Measurements from ENCODE around the gene COA8. TPM values are rescaled to one million over a fixed set of nuclear protein-coding genes. Genes with fewer than 3 reads are reported as not detected.

Gene COA8
- total and polyA plus RNA-seq, 10 of the 15 experiments (the other 5 are each of a cell fraction or from before 2014, with no cell fraction given), result 6.1 to 69.5 (median 25.8) TPM

- intact Hi-C loops (cut with micrococcal nuclease; ENCODE audit: unreplicated experiment), result no loop called here
Observed at GRCh38 chr14:103529383-103530365, 33.1 kb upstream of the COA8 start.

More at GRCh38 chr14:103529383-103530365, 33.1 kb upstream of the COA8 start:
- H4K20me1 ChIP-seq (ENCODE audit: control insufficient read depth, insufficient read depth), result no peaks in the 10 kb centered on the region
- H3K79me2 ChIP-seq (ENCODE audit: control insufficient read depth, insufficient read depth, low read length), result peaks cover 30% of the 10 kb centered on the region
- TSS peak; percentile 79 for BruUV-seq (replicated peaks)
- peak overlapping the region; percentile 90 for H3K9ac ChIP-seq (ENCODE audit: control insufficient read depth, insufficient read depth, low read length)
- DNase-seq (ENCODE audit: low read depth, low spot score), result no peak
- ChIA-PET CTCF (interaction anchor here (1.3 to 5.3 kb wide), 2 partner anchors 11 to 17 kb away, joined by 3 to 39 read pairs; no protein-coding TSS in a partner anchor), POLR2A (interaction anchor here (1.5 kb wide), 2 partner anchors 23 to 196 kb away, joined by 3 to 4 read pairs; partner anchors contain the start of gene EIF5), RAD21 (ENCODE audit: unreplicated experiment) (interaction anchor here (1.4 to 2.4 kb wide), 3 partner anchors 9 to 32 kb away, joined by 5 to 14 read pairs (median 5); partner anchors contain the start of gene BAG5), SMC1A (ENCODE audit: uncharacterized antibody, unreplicated experiment) (interaction anchor here (1.1 to 2.6 kb wide), 4 partner anchors 12 to 35 kb away, joined by 3 to 11 read pairs (median 4); no protein-coding TSS in a partner anchor)
- peaks cover 0 to 6% of the 10 kb centered on the region in 2 experiments; a peak in 2 of 4 replicates for H3K36me3 ChIP-seq (ENCODE audit: control insufficient read depth in 2 of 2, insufficient read depth in 2 of 2, low read length in 1 of 2)
- WGBS (ENCODE audit: insufficient coverage, insufficient replicate concordance, low lambda C conversion rate, missing lambda C conversion rate), result 43% methylated on average over 40 of the region's 42 CpGs
- no peaks in the 10 kb centered on the region for H3K27me3 ChIP-seq (replicated peaks in 1 of 2; ENCODE audit: control insufficient read depth in 2 of 2, insufficient read depth in 2 of 2, low read length in 1 of 2)
- in situ Hi-C loops (cut with MboI), result no loop called here
- peaks cover 25% of the 10 kb centered on the region for H3K4me1 ChIP-seq (ENCODE audit: control insufficient read depth, insufficient read depth, low read length)
- TF ChIP-seq HSF1 (IDR thresholded peaks at IDR 0.05; ENCODE audit: low read depth, low read length) (no peak), USF2 (IDR thresholded peaks at IDR 0.05; ENCODE audit: borderline replicate concordance, low read depth, low read length) (0 out of 2 replicates have a peak, but pooled peaks have one; percentile 0)
- no peaks in the 10 kb centered on the region for H3K9me3 ChIP-seq (replicated peaks; ENCODE audit: control insufficient read depth, insufficient read depth, low read length)
- peak overlapping the region; percentile 91 for H3K4me3 ChIP-seq
- ATAC-seq, result no peak
- peak overlapping the region; percentile 54 for H2AFZ ChIP-seq (ENCODE audit: control insufficient read depth, low read depth, low read length)
- FAIRE-seq, result no peak
- peak overlapping the region; percentile 65 for H3K27ac ChIP-seq (ENCODE audit: control insufficient read depth, insufficient read depth)
- H3K4me2 ChIP-seq (ENCODE audit: control insufficient read depth, insufficient read depth), result peak overlapping the region; percentile 85
